ENCODE measurements around the gene WDFY4.

DNA sequence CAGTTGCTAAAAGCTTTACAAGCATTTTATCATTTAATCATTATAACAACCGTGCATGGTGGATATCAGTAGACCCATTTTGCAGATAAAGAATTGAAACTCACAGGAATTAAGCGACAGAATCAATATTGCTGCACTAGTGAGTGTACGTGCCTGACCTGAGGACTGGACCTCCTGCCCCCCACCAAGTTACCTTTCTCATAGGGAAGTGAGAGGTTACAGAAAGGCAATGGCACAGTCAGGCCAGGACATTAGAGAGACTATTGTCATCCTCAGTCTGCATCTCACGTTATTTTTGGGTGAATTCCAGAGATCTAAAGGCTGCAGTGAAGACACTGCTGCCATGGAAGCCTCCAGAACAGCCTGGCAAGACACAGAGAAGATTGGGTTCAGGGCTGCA is 80.9 kb downstream of the WDFY4 start:
- TF ChIP-seq EGR1 (conservative IDR thresholded peaks at IDR 0.05) (no peak), ZNF780A (CRISPR knock-in tag; IDR thresholded peaks at IDR 0.05) (no peak)
- TF ChIP-seq, protein P1, sequence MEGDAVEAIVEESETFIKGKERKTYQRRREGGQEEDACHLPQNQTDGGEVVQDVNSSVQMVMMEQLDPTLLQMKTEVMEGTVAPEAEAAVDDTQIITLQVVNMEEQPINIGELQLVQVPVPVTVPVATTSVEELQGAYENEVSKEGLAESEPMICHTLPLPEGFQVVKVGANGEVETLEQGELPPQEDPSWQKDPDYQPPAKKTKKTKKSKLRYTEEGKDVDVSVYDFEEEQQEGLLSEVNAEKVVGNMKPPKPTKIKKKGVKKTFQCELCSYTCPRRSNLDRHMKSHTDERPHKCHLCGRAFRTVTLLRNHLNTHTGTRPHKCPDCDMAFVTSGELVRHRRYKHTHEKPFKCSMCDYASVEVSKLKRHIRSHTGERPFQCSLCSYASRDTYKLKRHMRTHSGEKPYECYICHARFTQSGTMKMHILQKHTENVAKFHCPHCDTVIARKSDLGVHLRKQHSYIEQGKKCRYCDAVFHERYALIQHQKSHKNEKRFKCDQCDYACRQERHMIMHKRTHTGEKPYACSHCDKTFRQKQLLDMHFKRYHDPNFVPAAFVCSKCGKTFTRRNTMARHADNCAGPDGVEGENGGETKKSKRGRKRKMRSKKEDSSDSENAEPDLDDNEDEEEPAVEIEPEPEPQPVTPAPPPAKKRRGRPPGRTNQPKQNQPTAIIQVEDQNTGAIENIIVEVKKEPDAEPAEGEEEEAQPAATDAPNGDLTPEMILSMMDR (IDR thresholded peaks at IDR 0.05 in 2 of 3, conservative IDR thresholded peaks at IDR 0.05 in 1 of 3; ENCODE audit: insufficient read depth in 2 of 3, low read depth in 1 of 3, low read length in 3 of 3), result no peak
